ENCODE data around the gene PTGS2. TPM values are rescaled to one million over a fixed set of nuclear protein-coding genes. Genes with fewer than 3 reads are reported as not detected.
"Not testable (repeated sequence)": the region's sequence is repeated elsewhere in the genome, so short reads cannot be mapped to it uniquely, and the experiment has no call there.

Gene PTGS2
- total RNA-seq, 2 experiments from 2014 or later = not detected

DNA sequence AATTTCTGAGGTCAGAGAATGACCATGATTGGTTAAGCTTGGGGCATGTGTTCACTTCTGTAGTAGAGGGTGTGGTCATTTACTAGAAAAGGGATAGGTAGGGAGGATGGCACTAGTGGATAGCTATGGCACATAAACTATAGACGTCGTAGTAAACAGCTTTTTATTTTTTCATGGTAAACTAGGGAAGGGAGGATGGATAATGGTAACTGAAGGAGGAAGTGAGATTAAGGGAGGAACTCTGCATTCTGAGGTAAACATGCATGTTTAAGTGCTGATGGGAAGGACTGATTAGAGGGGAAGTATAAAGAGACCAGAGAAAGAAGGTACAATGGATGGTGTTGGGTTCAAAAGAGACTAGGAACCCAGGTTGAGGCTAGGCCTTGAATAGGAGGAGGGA lies 26.9 kb downstream of the PTGS2 start:
- CTCF ChIA-PET (ENCODE audit: unreplicated experiment) = no interaction called here

DNA sequence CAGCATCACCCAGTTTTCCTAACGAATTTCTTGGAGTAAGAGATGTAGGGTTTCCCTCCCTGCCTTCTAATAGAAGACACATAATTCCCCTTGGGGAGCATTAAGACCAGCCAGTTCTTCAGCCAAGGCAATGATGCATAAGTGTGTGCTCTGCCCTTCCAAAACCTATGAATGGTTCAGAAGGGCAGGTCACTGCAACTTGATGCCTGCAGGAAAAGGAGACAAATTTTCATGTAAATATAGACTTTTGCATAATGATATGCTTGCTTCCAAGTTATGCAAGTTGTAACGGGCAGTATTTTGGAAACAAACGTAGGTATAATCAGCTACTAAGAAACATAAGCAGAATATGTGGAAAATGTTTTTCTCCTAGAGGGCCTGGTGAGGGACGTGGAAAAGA lies 31.6 kb downstream of the PTGS2 start:
- no peaks in the 10 kb centered on the region for H3K9me3 ChIP-seq (ENCODE audit: low read length)
- H3K36me3 ChIP-seq (ENCODE audit: insufficient read depth, low read length) = no peaks in the 10 kb centered on the region
- no peak overlapping the region for H3K4me2 ChIP-seq (ENCODE audit: low read length)
- no TSS peak for BruUV-seq (replicated peaks)
- no peaks in the 10 kb centered on the region for H3K79me2 ChIP-seq (ENCODE audit: insufficient read depth, low read depth, low read length)
- no peak for TF ChIP-seq EZH2phosphoT487 (IDR thresholded peaks at IDR 0.05; ENCODE audit: borderline replicate concordance, low read depth, low read length)
- TF ChIP-seq, protein P1, sequence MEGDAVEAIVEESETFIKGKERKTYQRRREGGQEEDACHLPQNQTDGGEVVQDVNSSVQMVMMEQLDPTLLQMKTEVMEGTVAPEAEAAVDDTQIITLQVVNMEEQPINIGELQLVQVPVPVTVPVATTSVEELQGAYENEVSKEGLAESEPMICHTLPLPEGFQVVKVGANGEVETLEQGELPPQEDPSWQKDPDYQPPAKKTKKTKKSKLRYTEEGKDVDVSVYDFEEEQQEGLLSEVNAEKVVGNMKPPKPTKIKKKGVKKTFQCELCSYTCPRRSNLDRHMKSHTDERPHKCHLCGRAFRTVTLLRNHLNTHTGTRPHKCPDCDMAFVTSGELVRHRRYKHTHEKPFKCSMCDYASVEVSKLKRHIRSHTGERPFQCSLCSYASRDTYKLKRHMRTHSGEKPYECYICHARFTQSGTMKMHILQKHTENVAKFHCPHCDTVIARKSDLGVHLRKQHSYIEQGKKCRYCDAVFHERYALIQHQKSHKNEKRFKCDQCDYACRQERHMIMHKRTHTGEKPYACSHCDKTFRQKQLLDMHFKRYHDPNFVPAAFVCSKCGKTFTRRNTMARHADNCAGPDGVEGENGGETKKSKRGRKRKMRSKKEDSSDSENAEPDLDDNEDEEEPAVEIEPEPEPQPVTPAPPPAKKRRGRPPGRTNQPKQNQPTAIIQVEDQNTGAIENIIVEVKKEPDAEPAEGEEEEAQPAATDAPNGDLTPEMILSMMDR (conservative IDR thresholded peaks at IDR 0.05; ENCODE audit: low read length) = no peak
- no peaks in the 10 kb centered on the region for H3K4me1 ChIP-seq (ENCODE audit: insufficient read depth, low read length, poor library complexity, severe bottlenecking)
- no peaks in the 10 kb centered on the region for H3K9me2 ChIP-seq (ENCODE audit: insufficient read depth, low read length)
- H3K27ac ChIP-seq (ENCODE audit: low read depth, low read length, poor library complexity, severe bottlenecking) = no peak overlapping the region
- ChIA-PET POLR2A (no interaction called here), CTCF (ENCODE audit: unreplicated experiment) (no interaction called here)
- intact Hi-C loops (cut with micrococcal nuclease; ENCODE audit: unreplicated experiment) = no loop called here
- H3K4me3 ChIP-seq (ENCODE audit: low read depth, low read length, poor library complexity, severe bottlenecking) = no peak overlapping the region
- H2AFZ ChIP-seq (ENCODE audit: low read length) = no peak overlapping the region
- DNase-seq (ENCODE audit: low spot score) = no peak
- no peaks in the 10 kb centered on the region for H4K20me1 ChIP-seq (ENCODE audit: insufficient read depth, low read length)

More for the DNA sequence above, 26.9 kb downstream of the PTGS2 start:
- intact Hi-C loops (cut with micrococcal nuclease; ENCODE audit: unreplicated experiment) = no loop called here
- Histone ChIP-seq H3K4me3 (ENCODE audit: low read depth, low read length, poor library complexity, severe bottlenecking) (no peak overlapping the region), H3K4me1 (ENCODE audit: insufficient read depth, low read length, poor library complexity, severe bottlenecking) (no peaks in the 10 kb centered on the region), H3K27ac (ENCODE audit: low read depth, low read length, poor library complexity, severe bottlenecking) (no peak overlapping the region), H2AFZ (ENCODE audit: low read length) (no peak overlapping the region), H3K4me2 (ENCODE audit: low read length) (no peak overlapping the region), H4K20me1 (ENCODE audit: insufficient read depth, low read length) (no peaks in the 10 kb centered on the region), H3K36me3 (ENCODE audit: insufficient read depth, low read length) (no peaks in the 10 kb centered on the region), H3K79me2 (ENCODE audit: insufficient read depth, low read depth, low read length) (no peaks in the 10 kb centered on the region), H3K9me3 (ENCODE audit: low read length) (no peaks in the 10 kb centered on the region), H3K9me2 (ENCODE audit: insufficient read depth, low read length) (no peaks in the 10 kb centered on the region)
- no TSS peak for BruUV-seq (replicated peaks)
- no peak for TF ChIP-seq EZH2phosphoT487 (IDR thresholded peaks at IDR 0.05; ENCODE audit: borderline replicate concordance, low read depth, low read length)
- TF ChIP-seq, protein P1 (conservative IDR thresholded peaks at IDR 0.05; ENCODE audit: low read length) = no peak
- POLR2A ChIA-PET = no interaction called here
- DNase-seq (ENCODE audit: low spot score) = no peak

DNA sequence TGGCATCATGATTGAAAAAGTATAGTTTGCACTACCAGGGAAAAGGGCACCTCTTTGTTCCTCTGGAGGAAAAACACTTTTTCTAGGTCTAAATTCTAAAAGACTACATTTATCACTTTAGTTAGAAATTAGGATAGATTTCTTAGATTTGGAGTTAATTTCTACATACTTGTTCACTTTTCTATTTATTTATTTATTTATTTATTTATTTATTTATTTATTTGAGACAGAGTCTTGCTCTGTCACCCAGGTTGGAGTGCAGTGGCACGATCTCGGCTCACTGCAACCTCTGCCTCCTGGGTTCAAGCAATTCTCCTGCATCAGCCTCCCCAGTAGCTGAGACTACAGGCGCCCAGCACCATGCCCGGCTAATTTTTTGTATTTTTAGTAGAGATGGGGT lies 32.2 kb downstream of the PTGS2 start:
- H3K27ac ChIP-seq (ENCODE audit: low read depth, low read length, poor library complexity, severe bottlenecking); H3K4me3 ChIP-seq (ENCODE audit: low read depth, low read length, poor library complexity, severe bottlenecking); H2AFZ ChIP-seq (ENCODE audit: low read length); DNase-seq (ENCODE audit: low spot score); CTCF ChIA-PET (ENCODE audit: unreplicated experiment); H3K36me3 ChIP-seq (ENCODE audit: insufficient read depth, low read length); H3K4me1 ChIP-seq (ENCODE audit: insufficient read depth, low read length, poor library complexity, severe bottlenecking); H3K79me2 ChIP-seq (ENCODE audit: insufficient read depth, low read depth, low read length); H3K9me3 ChIP-seq (ENCODE audit: low read length); H3K9me2 ChIP-seq (ENCODE audit: insufficient read depth, low read length); H4K20me1 ChIP-seq (ENCODE audit: insufficient read depth, low read length); H3K4me2 ChIP-seq (ENCODE audit: low read length); BruUV-seq (replicated peaks); intact Hi-C loops (cut with micrococcal nuclease; ENCODE audit: unreplicated experiment): not testable (repeated sequence)
- POLR2A ChIA-PET = interaction anchor here (1.1 kb wide), 1 partner anchor 13 kb away, joined by 6 read pairs; no protein-coding TSS in a partner anchor
